GM18498 (cell line): ENCODE data around the gene CELA3A.

Experiments used
- ATAC-seq: cut with Tn5 transposase; IDR thresholded peaks from one replicate; pipeline ENCODE4 v1.9.1; 2021; ENCODE audit warnings: mild to moderate bottlenecking, moderate library complexity; ENCODE audit not compliant: unreplicated experiment

The CELA3A gene

DNA sequence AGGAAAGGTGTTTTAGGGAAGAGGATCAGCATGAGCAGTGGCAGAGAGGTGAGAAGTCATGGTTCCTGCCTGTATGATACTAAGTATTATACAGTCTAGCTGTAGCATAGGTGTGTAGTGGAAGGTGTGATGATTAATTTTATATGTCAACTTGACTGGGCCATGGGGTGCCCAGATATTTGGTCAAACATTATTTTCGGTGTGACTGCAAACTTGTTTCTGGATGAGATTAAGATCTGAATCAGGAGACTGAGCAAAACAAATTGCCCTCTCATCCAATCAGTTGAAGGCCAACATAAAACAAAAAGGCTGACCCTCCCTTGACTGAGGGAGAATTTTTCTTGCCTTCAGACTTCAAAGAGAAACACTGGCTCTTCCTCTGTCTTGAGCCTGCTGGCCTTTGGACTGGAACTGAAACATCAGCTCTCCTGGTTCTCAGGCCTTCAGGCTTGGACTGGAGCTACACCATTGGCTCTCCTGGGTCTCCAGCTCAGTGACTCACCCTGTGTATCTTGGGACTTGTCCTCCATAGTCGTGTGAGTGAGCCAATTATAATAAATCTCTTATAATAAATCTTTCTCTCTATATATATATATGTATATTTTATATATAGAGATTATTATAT lies 44.3 kb downstream of the CELA3A start:
- no peak for ATAC-seq

GRCh38 chr1:22048351-22049192 lies 47.1 kb downstream of the CELA3A start:
- no peak for ATAC-seq

- ATAC-seq = no peak
Observed at GRCh38 chr1:22050330-22050729, 48.9 kb downstream of the CELA3A start.

GRCh38 chr1:22051607-22052114 lies 50.2 kb downstream of the CELA3A start:
- ATAC-seq = no peak

GRCh38 chr1:22052115-22053016 lies 50.9 kb downstream of the CELA3A start, which contains the start of gene CDC42:
Gene CDC42 (plus strand): TSS chr1:22052709. CDS start chr1:22078479, 25,770 bp downstream.
- ATAC-seq = peak; percentile 90

GRCh38 chr1:22053017-22053860 lies 51.8 kb downstream of the CELA3A start:
- peak; percentile 42 for ATAC-seq

DNA sequence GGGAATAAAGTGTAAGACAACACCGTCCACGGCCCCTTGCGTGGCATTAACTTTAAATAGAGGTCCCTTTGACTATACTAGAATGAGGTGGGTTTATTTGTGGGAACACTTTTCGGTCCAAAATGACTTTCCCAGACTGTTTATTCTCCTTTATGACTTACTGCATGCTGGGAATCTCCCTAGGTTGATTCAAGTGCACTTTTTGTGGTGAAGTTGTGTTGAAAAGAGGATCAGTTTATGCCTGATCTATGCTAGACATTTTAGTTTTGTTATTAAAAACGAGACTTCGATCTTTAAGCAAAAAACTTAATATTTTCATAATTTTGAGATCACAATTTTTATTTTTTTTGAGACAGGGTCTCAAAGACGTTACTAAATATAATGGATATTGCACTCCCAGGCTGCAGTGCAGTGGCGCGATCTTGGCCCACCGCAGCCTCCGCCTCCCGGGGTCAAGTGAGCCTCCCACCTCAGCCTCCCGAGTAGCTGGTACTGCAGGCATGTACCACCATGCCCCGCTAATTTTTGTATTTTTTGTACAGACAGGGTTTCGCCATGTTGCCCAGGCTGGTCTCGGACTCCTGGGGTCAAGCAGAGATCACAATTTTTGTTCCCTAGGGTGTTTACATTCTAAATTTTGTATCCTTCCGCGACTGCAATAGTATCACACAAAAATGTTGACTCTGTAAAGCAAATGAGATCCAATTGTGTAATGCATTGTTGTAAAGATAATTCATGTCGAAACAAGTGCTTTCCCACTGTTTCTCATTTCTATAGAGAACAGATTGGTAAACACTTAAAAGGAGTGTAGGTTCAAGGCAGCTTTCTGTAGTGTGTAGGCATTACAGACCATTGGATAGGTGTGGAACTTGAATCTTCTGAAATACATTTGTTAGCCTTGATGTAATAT lies 52.7 kb downstream of the CELA3A start:
- ATAC-seq = no peak

DNA sequence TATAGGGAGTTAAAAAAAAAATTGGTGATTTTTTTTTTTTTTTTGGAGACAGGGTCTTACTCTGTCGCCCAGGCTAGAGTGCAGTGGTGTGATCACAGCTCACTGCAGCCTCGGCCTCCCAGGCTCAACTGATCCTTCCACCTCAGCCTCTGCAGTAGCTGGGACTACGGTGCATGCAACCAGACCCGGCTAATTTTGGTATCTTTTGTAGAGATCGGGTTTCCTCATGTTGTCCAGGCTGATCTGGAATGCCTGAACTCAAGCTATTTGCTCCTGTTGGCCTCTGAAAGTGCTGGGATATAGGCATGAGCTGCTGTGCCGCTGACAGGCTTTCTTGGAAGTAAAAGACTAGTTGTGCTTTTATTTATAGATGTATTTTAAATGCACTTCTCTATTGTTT lies 54.0 kb downstream of the CELA3A start:
- ATAC-seq = no peak

DNA sequence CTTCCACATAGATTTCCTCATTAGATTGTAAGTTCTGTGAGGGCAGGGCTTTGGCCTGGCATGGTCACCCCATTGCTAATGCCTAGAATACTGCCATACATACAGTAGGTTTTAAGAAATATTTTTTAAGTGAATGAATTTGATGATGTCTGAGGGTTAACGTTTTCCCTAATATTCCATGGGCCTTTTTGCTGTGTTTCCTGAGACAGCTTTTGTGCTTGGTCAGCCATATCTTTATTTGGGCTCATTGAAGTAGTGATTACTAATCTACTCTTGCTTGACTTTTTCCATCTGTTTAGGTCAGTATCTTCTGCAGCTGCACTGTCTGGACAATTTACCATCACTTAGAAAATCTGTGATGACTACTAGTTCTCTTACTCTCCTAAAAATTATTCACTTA lies 54.6 kb downstream of the CELA3A start:
- no peak for ATAC-seq

DNA sequence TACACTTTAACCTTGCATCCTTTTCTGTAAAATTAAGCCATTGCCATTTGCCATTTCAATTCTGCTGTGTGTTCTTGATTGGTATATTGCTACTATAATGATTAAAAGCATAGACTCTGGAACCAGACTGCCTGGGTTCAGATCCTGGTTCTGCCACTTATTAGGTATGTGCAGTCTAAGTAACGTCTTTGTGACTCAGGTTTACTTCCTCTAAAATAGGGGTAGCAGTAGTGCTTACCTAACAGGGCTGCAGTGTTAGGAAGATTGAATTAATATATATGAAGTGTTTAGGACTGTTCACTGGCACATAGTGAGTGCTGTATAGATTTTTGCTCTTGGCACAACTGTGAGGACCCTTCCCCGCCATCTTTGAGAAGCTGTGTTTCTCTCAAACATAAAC lies 55.5 kb downstream of the CELA3A start:
- ATAC-seq = no peak

GRCh38 chr1:22057861-22058260 lies 56.4 kb downstream of the CELA3A start:
- ATAC-seq = no peak
